ENCODE data around the gene PTPRM.

Gene PTPRM

GRCh38 chr18:8365006-8365405 lies 797.9 kb downstream of the PTPRM start:
- DNase-seq (ENCODE audit: low spot score), result no peak

- no peak for DNase-seq (ENCODE audit: low spot score)
These were observed 798.4 kb downstream of the PTPRM start for GRCh38 chr18:8365528-8365927.

- DNase-seq (ENCODE audit: low spot score), result no peak
These were observed 799.0 kb downstream of the PTPRM start for GRCh38 chr18:8366070-8366469.

GRCh38 chr18:8366656-8367055 lies 799.5 kb downstream of the PTPRM start:
- no peak for DNase-seq (ENCODE audit: low spot score)

GRCh38 chr18:8367217-8367988 lies 800.3 kb downstream of the PTPRM start:
- DNase-seq (ENCODE audit: low spot score), result no peak

GRCh38 chr18:8368512-8369217 lies 801.5 kb downstream of the PTPRM start:
- DNase-seq (ENCODE audit: low spot score), result no peak

GRCh38 chr18:8373486-8373885 lies 806.4 kb downstream of the PTPRM start:
- DNase-seq (ENCODE audit: low spot score), result no peak

- no peak for DNase-seq (ENCODE audit: low spot score)
These were observed 807.6 kb downstream of the PTPRM start for GRCh38 chr18:8374676-8375075.

- no peak for DNase-seq (ENCODE audit: low spot score)
These were observed 808.1 kb downstream of the PTPRM start for GRCh38 chr18:8375249-8375648.

GRCh38 chr18:8376113-8376512 lies 809.0 kb downstream of the PTPRM start:
- DNase-seq (ENCODE audit: low spot score), result no peak

- DNase-seq (ENCODE audit: low spot score), result no peak
These were observed 812.2 kb downstream of the PTPRM start for GRCh38 chr18:8379187-8379941.

GRCh38 chr18:8380006-8380405 lies 812.9 kb downstream of the PTPRM start:
- DNase-seq (ENCODE audit: low spot score), result no peak

GRCh38 chr18:8380926-8381325 lies 813.8 kb downstream of the PTPRM start:
- DNase-seq (ENCODE audit: low spot score), result no peak

GRCh38 chr18:8381821-8382459 lies 814.8 kb downstream of the PTPRM start:
- no peak for DNase-seq (ENCODE audit: low spot score)

GRCh38 chr18:8385400-8385799 lies 818.3 kb downstream of the PTPRM start:
- DNase-seq (ENCODE audit: low spot score), result no peak

GRCh38 chr18:8386669-8387380 lies 819.7 kb downstream of the PTPRM start:
- no peak for DNase-seq (ENCODE audit: low spot score)

- DNase-seq (ENCODE audit: low spot score), result peak; percentile 73
These were observed 822.5 kb downstream of the PTPRM start for GRCh38 chr18:8389391-8390340.

GRCh38 chr18:8391068-8391467 lies 824.0 kb downstream of the PTPRM start:
- no peak for DNase-seq (ENCODE audit: low spot score)

- DNase-seq (ENCODE audit: low spot score), result no peak
These were observed 829.1 kb downstream of the PTPRM start for GRCh38 chr18:8396254-8396653.

- DNase-seq (ENCODE audit: low spot score), result no peak
These were observed 829.9 kb downstream of the PTPRM start for GRCh38 chr18:8397034-8397433.

GRCh38 chr18:8399138-8399537 lies 832.0 kb downstream of the PTPRM start:
- no peak for DNase-seq (ENCODE audit: low spot score)

Data from hepatic stellate cell (primary cell).